ENCODE data around the gene STK38L.
A peak's percentile ranks its signal among the peaks of the same experiment; 100 is the strongest.

STK38L gene

DNA sequence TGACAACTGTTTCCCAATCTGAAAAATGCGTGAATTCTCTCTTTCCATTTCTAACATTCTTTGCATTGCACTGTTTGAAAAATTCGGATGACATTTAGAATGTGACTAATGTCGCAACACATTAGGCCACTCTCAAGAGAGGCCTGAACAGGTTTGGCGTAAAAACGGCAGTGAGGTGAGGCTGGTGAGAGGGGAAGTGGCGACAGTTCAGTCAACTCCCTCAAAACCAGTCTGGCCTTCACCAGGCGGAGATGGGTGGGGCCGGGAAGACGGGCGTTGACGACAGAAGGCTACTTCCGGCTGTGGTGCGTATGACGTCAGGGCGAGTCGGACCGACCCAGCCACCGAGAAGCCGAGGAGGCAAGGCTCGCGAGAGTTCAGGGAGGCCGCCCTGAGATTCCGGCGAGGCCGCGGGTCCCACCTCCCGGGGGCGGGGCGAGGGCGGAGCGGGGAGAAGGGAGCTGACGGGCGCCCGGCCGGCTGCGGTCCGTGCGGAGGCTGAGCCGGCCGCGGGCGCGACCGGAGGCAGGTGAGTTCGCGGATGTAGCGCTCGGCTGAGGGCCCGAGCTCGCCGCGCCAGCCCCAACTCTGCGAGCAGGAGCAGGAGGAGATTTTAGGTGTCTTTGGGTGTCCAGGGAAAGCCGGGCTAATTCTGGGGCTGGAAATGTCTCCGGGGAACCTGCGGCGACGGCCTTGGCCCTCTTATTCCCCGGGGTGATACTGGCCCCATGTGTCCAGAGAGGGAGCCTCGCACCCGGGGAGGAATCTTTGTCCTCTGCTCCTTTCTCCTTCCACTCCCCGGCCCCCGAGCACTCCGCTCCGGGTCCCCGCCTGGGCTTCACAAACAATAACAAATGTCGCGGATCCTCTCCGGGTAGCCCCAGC is at the start of gene STK38L:
TSS of gene STK38L (plus strand) at position 483 of the 885 bp plus-strand sequence. CDS start 53,435 bp downstream, outside the sequence.
- peak; percentile 45 to 93 (median 84) for DNase-seq

DNA sequence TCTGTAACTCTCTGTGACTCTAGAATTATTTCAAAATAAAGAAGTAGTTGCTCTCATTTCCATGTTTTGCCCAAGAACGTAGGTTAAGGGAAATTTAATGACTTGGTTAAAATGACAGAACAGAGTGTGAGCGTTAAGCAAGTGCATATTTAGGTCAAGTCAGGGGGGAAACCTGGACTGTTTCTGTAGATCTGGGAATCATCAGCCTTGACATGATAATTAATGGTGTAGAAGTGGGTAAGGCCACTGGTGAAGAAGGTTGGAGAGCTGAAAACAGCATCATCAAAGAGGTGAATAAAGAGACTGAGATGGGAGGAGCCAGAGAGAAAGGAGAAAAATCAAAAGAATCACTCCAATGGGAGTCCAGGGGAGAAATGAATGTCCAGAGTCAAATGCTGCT is 49.4 kb upstream of the STK38L start:
- no peak for DNase-seq

DNA sequence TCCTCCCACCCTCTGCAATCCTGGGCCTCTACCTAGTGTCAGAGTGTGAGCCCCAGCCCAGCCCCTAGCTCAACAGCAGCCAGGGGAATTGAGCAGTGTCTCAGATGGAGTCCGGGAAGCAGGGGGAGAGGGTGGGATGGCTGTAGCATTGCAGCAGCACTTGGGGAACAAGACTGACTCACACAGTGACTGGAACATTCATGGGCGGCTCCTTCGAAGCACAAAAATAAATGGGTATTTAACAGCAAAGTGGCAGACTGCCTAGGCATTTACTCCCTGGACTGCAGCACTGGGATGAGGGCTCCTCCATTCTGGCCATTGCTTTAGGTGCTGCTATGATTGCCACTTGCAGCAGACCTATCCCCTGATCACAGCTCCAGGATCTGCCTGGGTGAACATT is 46.0 kb upstream of the STK38L start:
- DNase-seq = peak in 2 of 14 donors; percentile 4 to 67

DNA sequence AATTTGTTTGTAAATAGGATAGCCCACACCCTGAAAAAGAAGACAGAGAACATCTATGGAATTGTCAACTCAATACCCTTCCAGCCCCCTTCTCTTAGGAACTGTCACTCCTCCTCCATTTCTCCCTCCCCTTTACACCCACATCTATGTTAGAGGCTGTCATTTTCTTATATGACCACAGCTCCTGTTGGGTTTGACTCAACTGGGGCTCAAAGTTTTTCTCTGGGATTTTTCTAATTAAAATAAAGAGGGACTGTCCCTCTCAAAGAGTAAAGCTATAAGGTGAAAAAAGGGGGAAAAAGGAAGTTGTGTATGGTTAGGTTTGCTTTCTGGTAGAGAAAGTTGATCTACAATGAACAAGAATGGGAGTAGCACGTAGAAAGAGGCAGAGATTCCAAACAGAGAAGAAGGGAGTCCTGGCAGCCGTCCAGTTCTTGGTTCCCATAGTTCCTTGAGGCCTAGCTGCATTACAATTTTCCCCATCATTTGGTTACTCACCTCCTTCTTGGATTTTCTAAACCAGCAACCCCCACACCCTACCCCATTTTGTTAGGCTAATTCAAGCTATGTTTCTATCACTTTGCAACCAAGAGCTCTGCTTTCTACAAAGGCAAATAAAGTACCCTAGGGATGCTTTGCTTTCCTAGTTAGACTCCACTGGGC is 44.3 kb upstream of the STK38L start:
- DNase-seq = no peak

DNA sequence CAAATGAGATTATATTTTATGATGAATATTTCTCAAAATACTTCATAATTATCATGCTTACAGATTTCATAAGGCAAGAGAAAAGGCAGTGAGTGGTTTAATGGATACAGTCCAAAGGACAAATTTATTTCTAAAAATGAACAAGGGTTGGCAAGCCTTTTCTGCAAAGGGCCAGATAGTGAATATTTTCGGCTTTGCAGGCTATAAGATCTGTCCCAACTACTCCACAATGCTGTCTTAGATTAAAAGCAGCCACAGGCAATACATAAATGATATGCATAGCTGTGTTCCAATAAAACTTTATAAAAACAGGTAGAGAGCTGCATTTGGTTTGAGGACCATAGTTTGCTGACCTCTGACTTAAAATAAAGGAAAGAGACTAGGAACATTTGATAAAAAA is 42.9 kb upstream of the STK38L start:
- DNase-seq = peak in 1 of 14 donors; percentile 35

DNA sequence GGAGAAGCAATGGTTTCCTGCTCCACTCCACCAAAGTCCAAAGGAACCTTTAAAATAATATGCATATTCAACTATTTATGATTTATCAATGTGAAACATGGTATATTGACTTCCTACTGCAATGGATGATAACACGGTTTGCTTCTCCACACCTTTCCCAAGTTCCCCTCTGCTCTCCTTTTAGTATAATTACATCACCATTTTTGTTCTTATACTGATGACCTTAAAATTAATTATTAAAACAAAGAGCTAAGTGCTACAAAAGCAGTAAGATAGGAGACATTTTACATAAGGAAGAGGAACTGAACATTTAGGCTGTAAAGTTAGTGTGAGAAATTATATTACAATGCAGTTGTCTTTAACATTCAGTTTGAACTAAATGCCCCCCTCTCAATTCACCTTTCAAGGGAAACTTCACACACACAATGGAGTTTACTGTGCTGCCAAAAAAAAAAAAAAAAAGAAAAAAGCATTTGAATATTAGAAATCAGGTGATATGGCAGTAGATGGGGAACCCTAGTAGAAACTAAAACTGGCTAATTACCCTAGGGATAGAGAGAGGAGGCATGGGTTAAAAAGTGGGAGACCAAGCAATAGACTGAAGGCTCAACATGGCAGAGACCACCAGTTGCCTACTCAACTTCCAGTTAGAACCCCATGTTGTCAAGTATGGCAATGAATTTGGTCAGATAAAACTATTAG is 37.1 kb upstream of the STK38L start:
- no peak for DNase-seq

DNA sequence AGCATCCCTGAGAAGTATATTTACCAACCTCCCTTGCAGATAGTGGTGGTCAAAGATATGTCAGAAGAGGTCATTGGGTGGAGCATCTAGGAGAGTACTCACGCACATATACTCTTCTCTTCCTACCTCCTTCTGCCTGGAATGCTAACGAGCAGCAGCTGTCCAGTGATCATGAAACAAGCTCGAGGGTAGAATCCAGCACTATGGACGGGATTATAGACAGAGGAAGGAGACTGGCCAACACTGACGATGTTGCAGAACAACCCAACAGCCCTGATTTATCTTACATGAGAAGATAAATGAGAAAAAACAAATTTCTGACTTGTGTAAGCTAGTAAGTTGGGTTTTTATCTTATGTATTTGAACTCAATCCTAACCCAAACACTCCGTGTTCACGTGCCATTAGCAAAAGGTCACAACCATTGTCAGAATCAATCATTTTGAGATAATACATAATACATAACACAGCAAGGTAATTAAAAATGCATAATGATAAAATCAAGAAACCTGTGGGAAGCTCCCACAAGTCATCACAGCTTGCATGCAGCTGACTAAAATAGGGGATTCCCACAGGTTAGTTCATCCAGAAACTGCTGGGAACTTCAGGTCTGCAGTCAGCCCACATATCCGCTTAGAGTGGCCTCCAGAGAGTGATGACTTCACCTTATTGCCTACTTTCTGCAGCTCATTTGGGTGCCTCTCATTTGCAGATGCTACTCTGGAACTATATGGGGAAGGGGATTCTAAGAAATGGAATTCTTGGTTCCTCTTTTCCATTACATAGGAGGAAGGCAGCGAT is 36.3 kb upstream of the STK38L start:
- no peak for DNase-seq

DNA sequence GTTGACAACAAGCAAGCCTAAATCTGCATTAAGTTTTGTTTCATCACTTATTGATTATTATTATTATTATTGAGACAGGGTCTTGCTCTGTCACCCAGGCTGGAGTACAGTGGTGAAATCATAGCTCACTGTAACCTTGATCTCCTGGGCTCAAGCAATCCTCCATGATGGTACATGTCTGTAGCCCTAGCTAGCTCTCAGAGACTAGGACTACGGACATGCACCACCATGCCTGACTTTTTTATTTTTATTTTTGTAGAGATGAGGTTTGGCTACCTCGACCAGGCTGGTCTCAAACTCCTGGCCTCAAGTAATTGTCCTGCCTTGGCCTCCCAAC is 35.7 kb upstream of the STK38L start:
- no peak for DNase-seq

DNA sequence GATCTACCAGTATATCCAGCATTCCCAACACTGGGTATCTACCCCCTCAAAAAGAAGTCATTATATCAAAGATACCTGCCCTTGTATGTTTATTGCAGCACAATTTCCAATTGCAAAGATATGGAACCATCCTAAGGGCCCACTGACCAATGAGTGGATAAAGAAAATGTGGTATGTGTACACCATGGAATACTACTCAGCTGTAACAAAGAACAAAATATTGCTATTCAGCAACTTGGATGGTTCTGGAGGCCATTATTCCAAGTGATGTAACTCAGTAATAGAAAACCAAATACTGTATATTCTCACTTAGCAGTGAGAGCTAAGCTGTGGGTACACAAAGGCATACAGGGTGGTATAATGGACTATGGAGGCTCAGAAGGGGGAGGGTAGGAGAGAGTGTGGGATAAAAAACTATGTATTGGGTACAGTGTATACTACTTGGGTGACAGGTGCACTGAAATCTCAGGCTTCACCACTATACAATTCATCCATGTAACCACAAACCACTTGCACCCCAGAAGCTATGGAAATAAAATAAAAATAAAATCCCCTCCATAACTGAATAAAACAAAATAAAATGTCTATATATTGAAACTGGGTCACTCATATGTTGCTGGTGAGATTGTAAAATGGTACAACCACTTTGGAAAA is 34.7 kb upstream of the STK38L start:
- no peak for DNase-seq

DNA sequence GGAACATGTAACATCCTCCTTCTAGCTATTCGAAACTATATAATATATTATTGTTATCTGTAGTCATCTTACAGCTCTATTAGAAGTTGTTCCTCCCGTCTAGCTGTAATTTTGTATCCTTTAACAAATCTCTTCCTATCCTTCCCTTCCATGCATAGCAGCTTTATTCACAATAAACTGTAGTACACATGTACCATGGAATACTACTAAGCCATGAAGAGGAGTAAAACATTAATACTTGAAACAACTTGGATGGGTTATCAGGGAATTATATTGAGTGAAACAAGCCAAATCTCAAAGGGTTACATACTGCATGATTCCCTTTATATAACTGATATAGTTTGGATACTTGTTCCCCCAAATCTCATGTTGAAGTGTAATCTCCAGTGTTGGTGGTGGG is 33.9 kb upstream of the STK38L start:
- DNase-seq = no peak

DNA sequence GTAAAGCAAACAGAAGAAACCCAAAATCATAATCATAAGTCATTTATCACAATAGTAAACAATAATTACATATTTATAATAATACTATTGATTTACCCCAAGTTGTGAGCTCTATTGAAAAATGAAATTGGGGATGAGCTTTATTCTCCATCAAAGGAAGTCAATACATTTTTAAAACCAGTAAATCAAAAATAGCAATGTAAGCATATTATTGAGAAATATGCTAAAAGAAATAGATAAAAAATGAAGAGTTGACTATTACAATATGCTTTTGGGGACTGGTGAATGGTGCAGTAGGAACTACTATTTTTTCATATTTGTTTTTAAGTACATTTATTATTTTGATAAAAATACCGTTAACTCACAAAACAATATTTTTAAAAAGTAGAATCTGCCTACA is 31.2 kb upstream of the STK38L start:
- no peak for DNase-seq

DNA sequence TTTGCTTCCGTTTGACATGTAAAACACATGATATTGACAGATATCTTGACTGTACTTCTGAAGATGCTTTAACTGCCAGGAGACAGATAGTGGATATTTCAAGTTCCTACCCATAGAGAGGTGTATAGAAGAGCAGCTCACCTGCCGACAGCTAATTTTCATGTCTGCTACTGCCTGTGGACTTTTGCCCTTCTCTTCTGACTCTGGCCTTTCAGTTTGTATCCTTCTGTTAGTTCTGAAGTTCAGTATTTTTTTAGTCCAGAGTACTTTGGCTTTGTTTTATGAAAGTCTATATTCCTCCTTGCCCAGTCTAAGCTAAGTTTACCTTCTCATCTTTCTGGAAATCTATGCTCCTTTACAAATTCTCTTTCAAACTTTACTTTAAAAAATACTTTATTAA is 30.8 kb upstream of the STK38L start:
- DNase-seq = no peak

DNA sequence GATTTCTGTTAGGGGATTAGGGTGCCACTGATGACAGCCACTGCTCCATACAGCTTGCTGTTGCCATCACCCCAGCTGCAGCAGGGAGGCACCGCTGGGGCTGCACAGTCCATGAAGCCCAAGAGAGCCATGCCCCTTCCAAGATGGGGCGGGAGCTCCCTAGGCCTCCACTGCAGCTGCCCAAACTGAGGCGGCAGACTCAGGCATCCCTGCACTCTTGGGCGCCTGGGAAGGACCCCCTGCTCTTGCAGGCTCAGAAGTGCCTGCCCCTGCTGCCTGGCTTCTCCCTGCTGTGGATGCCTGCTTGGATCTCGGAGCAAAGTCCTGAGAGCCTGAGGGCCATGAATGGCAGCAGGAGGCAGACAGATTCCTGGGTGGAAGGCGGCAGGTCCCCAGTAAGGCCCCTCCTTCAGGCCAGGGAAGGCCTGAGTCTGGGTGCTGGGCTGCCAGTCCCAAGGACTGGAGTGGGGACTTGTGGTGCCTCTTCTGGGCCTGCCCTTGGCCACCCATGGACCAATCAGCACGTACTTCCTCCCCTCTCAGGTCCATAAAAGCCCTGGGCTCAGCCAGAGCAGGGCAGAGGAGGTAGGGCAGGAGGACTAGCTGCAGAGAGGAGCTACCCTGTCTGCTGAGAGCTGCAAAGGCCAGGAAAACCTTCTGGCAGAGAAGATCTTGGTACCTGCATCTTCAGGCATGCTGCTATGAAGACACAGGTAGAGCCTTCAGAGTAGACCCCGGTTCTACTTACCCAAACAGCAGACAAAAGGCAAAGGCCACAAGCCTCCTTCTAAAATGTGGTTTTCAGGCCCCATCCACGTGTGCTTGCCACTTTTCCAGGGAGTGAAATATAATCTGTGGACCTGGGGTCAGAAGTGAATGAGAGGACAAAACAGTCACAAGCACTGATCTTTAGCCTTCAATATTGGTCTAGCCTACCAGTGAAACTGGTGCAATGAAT is 30.0 kb upstream of the STK38L start:
- DNase-seq = no peak

DNA sequence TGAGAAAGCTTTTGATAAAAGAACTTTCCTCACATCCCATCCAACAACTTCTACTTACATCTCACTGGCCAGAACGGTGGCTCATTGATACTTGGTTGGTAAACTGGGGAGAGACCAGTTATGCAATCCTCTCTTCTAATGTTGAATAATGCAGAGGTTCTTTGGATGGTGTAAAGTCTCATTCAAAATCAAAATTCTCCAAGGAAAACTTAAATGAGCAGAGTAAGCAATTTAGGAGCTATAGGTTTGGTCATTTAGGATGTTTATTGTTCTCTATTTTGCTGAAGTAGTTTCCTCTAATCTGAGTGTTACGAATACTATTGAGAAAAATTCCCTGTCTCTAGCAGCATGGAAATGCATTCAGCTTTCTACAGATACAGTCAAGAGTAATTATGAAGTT is 26.5 kb upstream of the STK38L start:
- no peak for DNase-seq

DNA sequence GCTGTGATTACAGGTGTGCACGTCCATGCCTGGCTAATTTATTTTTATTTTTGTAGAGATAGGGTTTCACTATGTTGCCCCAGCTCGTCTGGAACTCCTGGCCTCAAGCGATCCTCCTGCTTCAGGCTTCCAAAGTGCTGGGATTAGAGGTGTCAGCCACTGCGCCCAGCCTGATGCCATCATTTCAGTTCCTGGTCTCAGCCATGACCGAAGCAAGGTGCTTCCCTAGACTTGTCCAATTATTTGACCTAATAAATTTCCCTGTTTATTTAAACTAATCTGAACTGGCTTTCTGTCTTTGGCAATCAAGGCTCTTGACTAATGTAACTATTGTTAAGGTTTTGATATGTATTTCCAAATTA is 24.4 kb upstream of the STK38L start:
- no peak for DNase-seq

DNA sequence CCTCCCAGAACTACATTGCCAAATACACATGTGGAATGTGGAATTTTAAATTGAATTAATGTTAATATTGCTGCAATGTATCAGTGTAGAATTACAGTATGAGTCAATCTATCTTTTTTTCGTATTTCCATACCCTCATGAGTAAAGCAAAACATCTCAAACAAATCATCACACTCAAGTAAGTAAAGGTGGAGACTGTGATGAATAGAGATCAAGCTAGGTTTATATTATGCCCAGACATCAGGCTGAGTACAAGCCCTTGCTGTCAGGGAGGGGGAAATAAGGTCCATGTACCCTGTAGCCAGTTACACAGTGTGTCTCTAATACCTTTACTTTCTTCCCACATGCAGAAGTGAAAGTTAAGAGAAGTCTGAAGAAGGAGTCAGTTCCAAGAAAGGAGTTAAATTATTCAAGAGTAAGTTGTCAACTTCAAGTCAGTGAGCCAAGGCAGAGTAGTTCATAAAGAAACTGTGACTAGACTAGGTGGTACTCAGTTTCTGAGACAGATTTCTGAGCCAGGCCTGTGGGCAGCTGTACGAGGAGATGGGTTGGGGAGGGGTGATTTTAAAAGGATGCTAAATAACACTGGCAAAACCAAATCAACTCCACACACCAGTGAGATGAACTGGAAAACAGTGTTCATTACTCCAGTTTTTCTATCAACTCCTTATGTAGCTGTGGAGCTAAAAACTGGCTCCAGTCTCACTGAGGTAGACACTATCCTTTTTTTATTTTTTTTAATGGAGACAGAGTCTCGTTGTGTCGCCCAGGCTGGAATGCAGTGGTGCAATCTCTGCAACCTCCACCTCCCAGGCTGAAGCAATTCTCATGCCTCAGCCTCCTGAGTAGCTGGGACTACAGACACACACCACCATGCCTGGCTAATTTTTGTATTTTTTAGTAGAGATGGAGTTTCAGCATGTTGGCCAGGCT is 23.8 kb upstream of the STK38L start:
- DNase-seq = no peak

DNA sequence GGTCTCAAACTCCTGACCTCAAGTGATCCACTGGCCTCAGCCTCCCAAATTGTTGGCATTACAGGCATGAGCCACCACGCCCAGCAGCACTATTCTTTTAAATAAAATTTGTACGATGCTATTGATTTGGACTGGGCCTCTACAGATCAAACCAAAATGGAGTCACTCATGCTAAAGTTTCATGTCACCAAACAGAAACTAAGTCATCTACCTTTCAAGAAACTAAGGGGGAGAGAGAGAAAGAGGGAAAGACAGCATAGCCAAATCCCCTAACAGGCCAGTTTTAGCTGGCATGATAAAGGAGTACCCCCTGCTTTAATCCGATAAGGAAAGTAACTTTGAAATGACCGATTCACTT is 23.1 kb upstream of the STK38L start:
- no peak for DNase-seq

DNA sequence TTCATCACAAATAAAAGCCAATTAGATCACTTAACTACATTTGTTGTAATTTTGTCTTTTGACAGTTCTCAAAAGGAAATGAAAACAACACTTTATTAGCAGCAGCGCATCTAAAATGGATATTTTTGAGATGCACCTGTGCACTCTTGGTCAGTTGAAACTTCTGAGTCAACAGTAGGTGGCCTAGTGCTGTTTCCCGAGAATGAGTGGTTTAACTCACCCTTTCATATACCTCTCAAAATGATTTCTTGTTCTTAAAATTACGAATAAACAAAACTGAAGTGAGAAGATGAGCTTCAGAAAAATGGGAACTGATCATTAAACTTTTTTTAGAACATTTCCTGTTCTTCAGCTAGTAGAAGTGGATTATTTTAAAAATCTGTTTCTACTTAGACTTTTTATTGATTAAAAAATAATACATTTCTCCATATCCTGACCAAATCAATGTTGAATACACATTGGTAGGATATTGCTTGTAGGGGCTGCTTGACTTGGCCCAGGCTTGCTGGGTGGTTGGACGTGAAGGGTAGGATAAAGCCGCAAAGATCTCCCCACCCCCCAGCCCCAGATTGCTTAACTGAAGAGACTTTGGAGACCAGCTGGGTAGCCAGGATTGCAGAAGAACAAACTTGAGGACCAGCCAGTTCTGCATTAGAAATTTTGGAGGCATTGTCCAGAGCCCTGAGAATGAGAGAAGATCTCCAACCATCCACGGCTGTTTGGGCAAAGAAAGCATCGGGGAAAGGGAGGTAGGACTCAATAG is 22.3 kb upstream of the STK38L start:
- DNase-seq = peak in 2 of 14 donors; percentile 8 to 13

DNA sequence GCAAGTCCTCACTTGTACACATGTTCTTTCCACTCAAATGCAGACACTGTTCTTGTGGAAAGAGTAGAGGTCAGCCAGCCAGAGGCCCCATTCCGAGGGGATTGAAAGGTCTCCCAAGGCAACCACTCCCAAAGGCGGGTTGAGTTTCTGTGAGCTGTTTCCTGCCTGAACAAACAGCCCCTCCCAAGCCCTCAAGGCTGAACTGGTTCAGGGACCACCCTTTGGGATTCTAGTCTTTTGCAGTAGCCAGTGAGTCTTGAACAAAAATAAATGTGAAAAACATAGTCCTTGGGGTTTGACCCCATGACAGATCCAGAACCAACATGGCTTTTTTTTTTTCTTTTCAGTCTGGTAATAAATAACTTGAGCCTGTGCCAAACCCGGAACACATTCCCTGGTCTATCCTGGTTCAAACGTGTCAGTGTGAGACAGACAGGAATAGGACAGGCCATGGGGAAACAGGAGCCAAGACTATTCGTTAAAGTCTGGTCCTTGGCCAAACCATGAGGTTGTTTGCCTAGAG is 17.6 kb upstream of the STK38L start:
- DNase-seq = peak in 3 of 14 donors; percentile 15 to 58 (median 28)
